ENCODE measurements around the gene FHAD1.
"Not testable (repeated sequence)": the region's sequence is repeated elsewhere in the genome, so short reads cannot be mapped to it uniquely, and the experiment has no call there.

The FHAD1 gene

DNA sequence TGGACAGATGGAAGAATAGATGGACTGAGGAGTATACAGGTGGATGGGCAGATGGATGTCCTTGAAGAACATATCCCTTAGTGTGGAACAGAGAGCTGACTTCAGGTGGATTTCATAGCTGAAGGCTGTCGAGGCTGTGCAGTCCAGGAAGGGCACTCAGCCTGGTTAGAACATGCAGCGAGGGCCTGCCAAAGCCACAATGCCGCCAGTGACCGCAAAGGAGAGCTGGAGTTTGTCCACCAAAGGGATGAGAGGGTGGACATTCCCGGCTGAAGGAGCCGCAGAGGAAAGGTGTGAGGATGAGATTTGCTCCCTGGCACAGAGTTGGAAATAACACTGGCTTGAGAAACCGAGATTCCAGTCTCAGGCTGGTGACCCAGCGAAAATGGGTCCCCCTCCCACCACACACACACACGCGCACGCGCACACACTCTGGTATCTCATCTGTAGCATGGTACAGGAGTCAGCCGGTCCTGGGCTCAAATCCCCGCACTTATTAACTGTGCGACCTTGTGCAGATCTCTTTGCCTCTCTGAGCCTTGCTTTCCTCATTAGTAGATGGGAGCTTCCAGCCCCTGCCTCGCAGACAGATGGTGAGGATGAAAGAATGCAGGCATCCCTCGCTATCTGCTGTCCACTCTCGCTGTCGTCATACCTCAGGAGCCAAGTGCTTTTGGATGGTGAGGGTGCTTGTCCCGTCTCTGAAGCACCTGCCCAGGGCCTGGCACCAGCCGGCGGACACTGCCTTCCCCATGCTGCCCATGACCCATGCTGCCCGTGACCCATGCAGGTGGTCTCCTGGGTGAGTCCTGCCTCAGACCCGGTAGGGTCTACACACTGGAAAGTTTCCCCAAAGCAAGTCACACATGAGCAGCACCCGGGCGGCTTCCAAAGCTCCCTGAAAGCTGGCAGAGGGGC, 135.8 kb downstream of the FHAD1 start:
- no peaks in the 10 kb centered on the region for H3K36me3 ChIP-seq (ENCODE audit: control insufficient read depth, insufficient read depth, low read length)
- H3K27me3 ChIP-seq (ENCODE audit: control insufficient read depth, insufficient read depth, low read length): peaks cover 56% of the 10 kb centered on the region
- H3K9me3 ChIP-seq (ENCODE audit: control insufficient read depth, insufficient read depth, low read length): no peaks in the 10 kb centered on the region
- no peak overlapping the region for H3K9ac ChIP-seq (ENCODE audit: low read depth, low read length)
- peaks cover 18% of the 10 kb centered on the region for H3K4me1 ChIP-seq (ENCODE audit: control insufficient read depth, insufficient read depth, low read length)
- H3K4me3 ChIP-seq (ENCODE audit: low read depth, low read length): no peak overlapping the region

DNA sequence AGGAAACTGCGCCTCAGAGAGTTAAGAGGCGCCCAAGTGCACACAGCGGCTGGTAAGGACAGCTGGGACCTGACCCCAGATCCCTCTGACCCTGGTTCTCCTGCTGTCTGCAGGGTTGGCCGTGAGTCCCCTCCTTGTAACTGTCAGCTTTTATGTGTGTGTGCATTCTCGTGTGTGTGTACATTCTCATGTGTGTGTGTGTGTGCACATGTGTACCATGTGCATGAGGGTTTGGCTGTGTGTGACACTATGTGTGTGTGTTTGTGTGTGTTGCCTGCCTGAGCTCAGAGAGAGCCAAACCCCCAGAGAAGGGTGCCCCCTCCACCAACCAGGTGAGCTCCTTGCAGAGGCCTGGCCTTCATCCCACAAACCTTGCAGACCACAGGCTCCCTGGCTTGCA, 136.8 kb downstream of the FHAD1 start:
- Histone ChIP-seq H3K4me3 (ENCODE audit: low read depth, low read length) (no peak overlapping the region), H3K9me3 (ENCODE audit: control insufficient read depth, insufficient read depth, low read length) (no peaks in the 10 kb centered on the region), H3K27me3 (ENCODE audit: control insufficient read depth, insufficient read depth, low read length) (peaks cover 61% of the 10 kb centered on the region), H3K4me1 (ENCODE audit: control insufficient read depth, insufficient read depth, low read length) (peaks cover 25% of the 10 kb centered on the region), H3K9ac (ENCODE audit: low read depth, low read length) (no peak overlapping the region), H3K36me3 (ENCODE audit: control insufficient read depth, insufficient read depth, low read length) (no peaks in the 10 kb centered on the region)

DNA sequence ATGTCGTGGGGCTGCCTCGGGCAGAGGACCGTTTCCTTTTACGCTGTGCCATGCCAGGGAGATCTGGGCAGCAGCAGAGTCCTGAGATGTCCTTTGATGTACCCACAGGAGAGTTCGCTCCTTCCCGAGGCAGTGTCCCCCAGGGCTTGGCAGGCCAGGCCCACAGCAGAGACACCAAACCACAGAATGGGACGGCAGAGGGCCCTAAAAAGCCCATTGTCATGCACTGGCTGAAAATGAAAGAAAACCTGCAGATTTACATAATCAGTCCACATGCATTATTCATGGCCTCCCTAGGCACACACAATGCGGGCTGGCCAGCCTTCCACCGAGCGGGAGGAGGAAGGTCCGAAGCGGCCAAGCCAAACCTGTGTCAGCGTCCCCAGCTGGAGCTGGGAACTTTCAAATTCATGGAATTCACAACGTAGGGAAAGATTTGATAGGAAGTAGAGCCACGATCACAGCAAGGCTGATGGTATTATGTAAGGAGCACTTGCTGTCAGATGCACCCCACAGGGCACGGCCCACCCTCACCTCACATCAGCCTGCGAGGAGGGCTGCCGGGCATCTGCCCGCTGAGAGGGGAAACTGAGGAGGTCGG, 137.4 kb downstream of the FHAD1 start:
- no peak overlapping the region for H3K9ac ChIP-seq (ENCODE audit: low read depth, low read length)
- no peaks in the 10 kb centered on the region for H3K36me3 ChIP-seq (ENCODE audit: control insufficient read depth, insufficient read depth, low read length)
- H3K9me3 ChIP-seq (ENCODE audit: control insufficient read depth, insufficient read depth, low read length): no peaks in the 10 kb centered on the region
- H3K27me3 ChIP-seq (ENCODE audit: control insufficient read depth, insufficient read depth, low read length): peaks cover 67% of the 10 kb centered on the region
- H3K4me1 ChIP-seq (ENCODE audit: control insufficient read depth, insufficient read depth, low read length): peaks cover 25% of the 10 kb centered on the region
- H3K4me3 ChIP-seq (ENCODE audit: low read depth, low read length): peak overlapping the region; percentile 35

DNA sequence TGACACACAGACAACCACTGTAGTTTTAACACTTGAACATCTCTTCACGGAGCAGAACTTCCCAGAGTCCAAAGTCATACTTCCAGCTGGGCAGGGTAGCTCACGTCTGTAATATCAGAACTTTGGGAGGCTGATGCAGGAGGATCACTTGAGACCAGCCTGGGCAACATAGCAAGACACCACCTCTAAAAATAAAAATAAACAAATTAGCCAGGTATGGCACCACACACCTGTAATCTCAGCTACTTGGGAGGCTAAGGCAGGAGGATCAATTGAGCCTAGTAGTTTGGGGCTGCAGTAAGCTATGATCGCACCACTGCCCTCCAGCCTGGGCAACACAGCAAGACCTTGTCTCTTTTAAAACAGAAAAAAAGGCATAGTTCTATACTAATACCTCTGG, 138.4 kb downstream of the FHAD1 start:
- H3K4me3 ChIP-seq (ENCODE audit: low read depth, low read length): no peak overlapping the region
- peaks cover 68% of the 10 kb centered on the region for H3K27me3 ChIP-seq (ENCODE audit: control insufficient read depth, insufficient read depth, low read length)
- no peaks in the 10 kb centered on the region for H3K36me3 ChIP-seq (ENCODE audit: control insufficient read depth, insufficient read depth, low read length)
- H3K9me3 ChIP-seq (ENCODE audit: control insufficient read depth, insufficient read depth, low read length): no peaks in the 10 kb centered on the region
- no peak overlapping the region for H3K9ac ChIP-seq (ENCODE audit: low read depth, low read length)
- H3K4me1 ChIP-seq (ENCODE audit: control insufficient read depth, insufficient read depth, low read length): peaks cover 25% of the 10 kb centered on the region

DNA sequence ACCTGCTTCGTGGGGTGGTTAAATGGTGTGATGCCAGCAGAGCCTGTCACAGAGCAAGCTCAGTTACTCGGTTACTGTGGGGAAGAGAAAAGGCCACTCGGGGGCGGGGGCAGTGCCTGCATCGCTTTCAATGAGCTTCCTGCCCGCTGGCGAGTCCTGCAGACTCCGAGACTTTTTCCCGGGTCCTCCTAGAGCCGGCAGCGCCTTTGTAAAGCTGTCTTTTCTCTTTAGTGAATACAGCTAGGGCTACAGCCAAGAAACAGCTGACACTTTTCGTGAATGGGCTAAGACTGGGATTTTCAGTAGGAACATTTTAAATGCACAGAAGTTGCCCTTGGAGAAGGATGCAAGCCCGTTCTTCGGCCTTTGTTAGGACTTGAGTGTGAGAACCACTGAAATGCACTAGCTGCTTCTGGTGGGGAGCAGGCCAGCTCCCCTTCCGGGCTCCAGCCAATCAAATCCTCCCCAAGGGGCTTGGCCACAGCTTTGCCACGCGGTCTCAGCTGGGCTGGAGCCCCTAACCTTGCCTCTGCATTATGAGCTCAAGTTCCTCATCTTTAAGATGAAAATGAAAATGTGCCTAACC, 139.2 kb downstream of the FHAD1 start:
- H3K36me3 ChIP-seq (ENCODE audit: control insufficient read depth, insufficient read depth, low read length): no peaks in the 10 kb centered on the region
- no peak overlapping the region for H3K4me3 ChIP-seq (ENCODE audit: low read depth, low read length)
- no peaks in the 10 kb centered on the region for H3K9me3 ChIP-seq (ENCODE audit: control insufficient read depth, insufficient read depth, low read length)
- H3K27me3 ChIP-seq (ENCODE audit: control insufficient read depth, insufficient read depth, low read length): peaks cover 64% of the 10 kb centered on the region
- H3K4me1 ChIP-seq (ENCODE audit: control insufficient read depth, insufficient read depth, low read length): peaks cover 25% of the 10 kb centered on the region
- no peak overlapping the region for H3K9ac ChIP-seq (ENCODE audit: low read depth, low read length)

DNA sequence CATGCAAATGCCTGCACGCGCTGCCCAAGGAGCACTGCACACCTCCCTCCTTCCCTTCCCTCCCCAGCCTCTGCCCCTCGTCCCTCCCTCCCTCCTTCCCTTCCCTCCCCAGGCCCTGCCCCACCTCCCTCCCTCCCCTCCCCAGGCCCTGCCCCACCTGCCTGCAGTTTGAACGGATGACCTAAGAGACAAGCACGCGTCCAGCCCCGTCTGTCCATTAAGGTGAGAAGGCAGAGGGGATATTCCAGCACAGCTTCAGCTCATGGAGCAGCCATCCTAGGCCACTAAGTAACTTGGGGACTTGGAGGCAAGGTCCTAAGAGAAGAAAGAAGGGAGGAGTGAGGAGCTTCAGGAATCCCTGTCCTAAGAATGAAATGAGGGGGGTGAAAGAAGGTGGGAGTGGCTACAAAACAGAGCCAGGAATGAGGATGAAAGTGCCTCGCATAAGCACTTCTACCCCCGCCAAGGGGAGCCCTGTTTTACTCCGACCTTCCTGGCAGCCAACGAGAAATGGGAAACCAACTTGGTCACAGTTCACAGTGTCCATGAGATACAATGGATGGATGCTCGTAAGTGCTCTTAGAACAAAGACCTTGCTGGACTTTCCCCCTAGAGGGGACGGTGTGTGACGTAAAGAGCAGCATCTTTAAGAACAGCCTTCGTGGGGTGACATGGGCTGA, 141.3 kb downstream of the FHAD1 start:
- Histone ChIP-seq H3K4me1 (ENCODE audit: control insufficient read depth, insufficient read depth, low read length) (peaks cover 24% of the 10 kb centered on the region), H3K9ac (ENCODE audit: low read depth, low read length) (no peak overlapping the region), H3K4me3 (ENCODE audit: low read depth, low read length) (no peak overlapping the region), H3K9me3 (ENCODE audit: control insufficient read depth, insufficient read depth, low read length) (no peaks in the 10 kb centered on the region), H3K27me3 (ENCODE audit: control insufficient read depth, insufficient read depth, low read length) (peaks cover 47% of the 10 kb centered on the region), H3K36me3 (ENCODE audit: control insufficient read depth, insufficient read depth, low read length) (no peaks in the 10 kb centered on the region)

DNA sequence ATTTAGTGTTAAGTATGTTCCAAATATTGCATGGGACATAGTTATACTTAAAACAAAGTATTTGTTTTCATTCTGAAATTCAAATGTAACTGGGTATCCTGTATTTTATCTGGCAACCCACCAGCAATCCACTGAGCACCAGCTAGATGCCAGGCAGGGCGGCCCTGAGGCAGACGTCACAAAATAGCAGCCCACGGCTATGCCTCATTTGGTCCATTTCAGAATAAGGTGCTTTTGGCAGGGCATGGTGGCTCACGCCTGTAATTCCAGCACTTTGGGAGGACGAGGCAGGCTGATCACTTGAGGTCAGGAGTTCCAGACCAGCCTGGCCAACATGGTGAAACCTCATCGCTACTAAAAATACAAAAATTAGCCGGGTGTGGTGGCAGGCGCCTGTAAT, 142.8 kb downstream of the FHAD1 start:
- H3K4me3 ChIP-seq (ENCODE audit: low read depth, low read length); H3K9me3 ChIP-seq (ENCODE audit: control insufficient read depth, insufficient read depth, low read length); H3K9ac ChIP-seq (ENCODE audit: low read depth, low read length); H3K36me3 ChIP-seq (ENCODE audit: control insufficient read depth, insufficient read depth, low read length): not testable (repeated sequence)
- H3K4me1 ChIP-seq (ENCODE audit: control insufficient read depth, insufficient read depth, low read length): peaks cover 19% of the 10 kb centered on the region
- peaks cover 41% of the 10 kb centered on the region for H3K27me3 ChIP-seq (ENCODE audit: control insufficient read depth, insufficient read depth, low read length)

DNA sequence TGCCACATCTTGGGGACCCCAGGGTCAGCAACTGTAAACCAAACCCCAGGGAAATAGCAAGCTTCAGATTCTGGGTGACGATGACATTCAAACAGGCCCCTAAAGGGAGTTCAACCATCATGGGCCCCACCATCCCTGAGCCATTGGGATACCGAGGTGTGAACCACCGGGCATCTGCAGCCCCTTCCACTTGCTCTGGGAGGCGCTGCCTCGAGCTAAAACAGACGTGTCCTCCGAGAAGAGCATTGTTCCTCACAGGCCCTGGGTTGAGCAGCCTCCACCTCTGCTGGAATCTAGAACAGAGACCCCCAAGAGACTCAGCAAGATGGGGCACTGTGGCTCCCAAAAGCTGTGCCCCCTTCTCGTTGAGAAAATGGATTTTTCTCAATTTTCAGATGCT, 143.6 kb downstream of the FHAD1 start:
- no peak overlapping the region for H3K9ac ChIP-seq (ENCODE audit: low read depth, low read length)
- H3K4me3 ChIP-seq (ENCODE audit: low read depth, low read length): no peak overlapping the region
- no peaks in the 10 kb centered on the region for H3K36me3 ChIP-seq (ENCODE audit: control insufficient read depth, insufficient read depth, low read length)
- H3K4me1 ChIP-seq (ENCODE audit: control insufficient read depth, insufficient read depth, low read length): peaks cover 15% of the 10 kb centered on the region
- H3K27me3 ChIP-seq (ENCODE audit: control insufficient read depth, insufficient read depth, low read length): peaks cover 34% of the 10 kb centered on the region
- H3K9me3 ChIP-seq (ENCODE audit: control insufficient read depth, insufficient read depth, low read length): no peaks in the 10 kb centered on the region

DNA sequence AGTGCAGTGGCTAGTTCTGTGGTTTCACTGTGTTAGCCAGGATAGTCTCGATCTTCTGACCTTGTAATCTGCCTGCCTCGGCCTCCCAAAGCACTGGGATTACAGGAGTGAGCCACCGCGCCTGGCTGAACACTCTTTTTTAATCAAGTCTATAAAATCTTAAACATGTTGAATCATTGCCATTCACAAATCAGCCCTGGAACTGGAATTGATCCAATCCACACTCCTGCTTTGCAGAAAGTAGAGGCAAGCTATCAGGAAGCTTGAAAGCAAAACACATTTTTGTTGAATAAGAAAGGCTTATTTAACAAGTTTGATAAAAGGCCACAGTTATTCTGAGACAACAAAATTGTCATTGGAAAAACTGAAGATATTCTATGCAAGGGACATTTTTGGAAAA, 144.3 kb downstream of the FHAD1 start:
- Histone ChIP-seq H3K9me3 (ENCODE audit: control insufficient read depth, insufficient read depth, low read length) (no peaks in the 10 kb centered on the region), H3K27me3 (ENCODE audit: control insufficient read depth, insufficient read depth, low read length) (peaks cover 27% of the 10 kb centered on the region), H3K9ac (ENCODE audit: low read depth, low read length) (no peak overlapping the region)

DNA sequence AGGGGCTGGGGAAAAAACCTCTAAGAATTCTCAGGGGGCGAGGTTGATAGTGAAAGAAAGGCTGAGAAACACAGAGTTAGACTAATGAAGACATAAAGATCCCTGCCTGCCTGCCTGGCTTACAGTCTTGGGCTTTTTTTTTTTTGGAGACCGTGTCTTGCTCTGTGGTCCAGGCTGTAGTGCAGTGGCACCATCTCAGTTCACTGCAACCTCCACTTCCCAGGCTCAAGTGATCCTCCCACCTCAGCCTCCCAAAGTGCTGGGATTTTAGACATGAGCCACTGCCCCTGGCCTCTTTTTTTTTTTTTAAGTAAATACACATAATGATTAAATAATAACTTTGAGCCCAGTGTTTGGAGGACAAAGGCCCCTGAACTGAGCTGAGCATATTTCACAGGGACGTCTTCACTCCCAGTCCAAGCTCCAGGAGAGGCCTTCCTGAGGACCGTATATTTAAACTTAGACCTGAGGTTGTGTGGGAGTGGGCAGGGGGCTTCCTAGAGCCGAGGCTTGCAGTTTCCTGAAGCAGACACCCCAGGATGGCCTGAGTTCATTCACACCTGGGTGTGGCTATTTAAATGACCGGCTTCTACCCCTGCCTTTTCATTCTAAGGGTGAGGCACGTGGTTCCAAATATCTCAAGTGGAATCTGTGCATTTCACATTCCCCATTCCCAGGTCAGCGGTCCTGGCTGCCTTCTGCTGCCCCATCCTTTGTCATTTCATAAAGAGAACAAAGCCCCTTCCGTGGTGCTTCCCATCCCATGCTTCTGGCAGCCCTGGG, 146.6 kb downstream of the FHAD1 start:
- no peaks in the 10 kb centered on the region for H3K36me3 ChIP-seq (ENCODE audit: control insufficient read depth, insufficient read depth, low read length)
- H3K27me3 ChIP-seq (ENCODE audit: control insufficient read depth, insufficient read depth, low read length): peaks cover 12% of the 10 kb centered on the region
- H3K9ac ChIP-seq (ENCODE audit: low read depth, low read length): no peak overlapping the region
- H3K4me1 ChIP-seq (ENCODE audit: control insufficient read depth, insufficient read depth, low read length): peaks cover 3% of the 10 kb centered on the region
- no peaks in the 10 kb centered on the region for H3K9me3 ChIP-seq (ENCODE audit: control insufficient read depth, insufficient read depth, low read length)
- no peak overlapping the region for H3K4me3 ChIP-seq (ENCODE audit: low read depth, low read length)

More for the DNA sequence above, 144.3 kb downstream of the FHAD1 start:
- Histone ChIP-seq H3K4me1 (ENCODE audit: control insufficient read depth, insufficient read depth, low read length) (peaks cover 10% of the 10 kb centered on the region), H3K4me3 (ENCODE audit: low read depth, low read length) (no peak overlapping the region), H3K36me3 (ENCODE audit: control insufficient read depth, insufficient read depth, low read length) (no peaks in the 10 kb centered on the region)

DNA sequence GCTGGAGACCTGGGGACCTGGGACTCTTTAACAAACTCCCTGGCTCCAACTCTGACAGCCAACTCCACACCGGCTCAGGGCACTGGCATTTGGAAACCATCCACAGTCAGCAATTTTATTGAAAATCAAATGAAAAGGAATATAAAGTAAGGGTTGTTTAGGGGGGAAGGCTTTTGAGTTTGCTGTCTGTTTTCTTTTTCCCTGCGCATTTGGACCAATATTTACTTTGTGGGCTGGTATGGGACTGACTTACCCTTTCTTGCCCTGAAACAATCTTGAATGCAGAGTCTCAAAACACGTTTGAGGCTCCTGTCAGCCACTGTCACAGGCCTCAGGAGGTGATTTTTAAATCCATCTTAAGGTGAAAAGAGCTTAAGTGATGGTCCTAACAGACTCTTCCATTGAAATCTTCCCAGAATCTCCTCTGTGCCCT, 147.3 kb downstream of the FHAD1 start:
- no peak overlapping the region for H3K4me3 ChIP-seq (ENCODE audit: low read depth, low read length)
- no peaks in the 10 kb centered on the region for H3K36me3 ChIP-seq (ENCODE audit: control insufficient read depth, insufficient read depth, low read length)
- H3K27me3 ChIP-seq (ENCODE audit: control insufficient read depth, insufficient read depth, low read length): peaks cover 6% of the 10 kb centered on the region
- H3K9me3 ChIP-seq (ENCODE audit: control insufficient read depth, insufficient read depth, low read length): no peaks in the 10 kb centered on the region
- no peak overlapping the region for H3K9ac ChIP-seq (ENCODE audit: low read depth, low read length)
- peaks cover 3% of the 10 kb centered on the region for H3K4me1 ChIP-seq (ENCODE audit: control insufficient read depth, insufficient read depth, low read length)
